Stomach smooth muscle (tissue), 2 donors: Measurements from ENCODE around the gene PPP2CA.
"Not testable (repeated sequence)": the region's sequence is repeated elsewhere in the genome, so short reads cannot be mapped to it uniquely, and the experiment has no call there.

Source experiments
- H3K27ac ChIP-seq: one replicate; pipeline ENCODE4 v1.7.0; 2013; ENCODE audit warnings: mild to moderate bottlenecking, low read length, inconsistent platforms
- H3K27me3 ChIP-seq, 2 donors: one replicate each; pipeline ENCODE4 v1.7.0; 2013; ENCODE audit warnings: low read length in 2 of 2; ENCODE audit not compliant: insufficient read depth in 2 of 2, control insufficient read depth in 1 of 2
- H3K36me3 ChIP-seq, 2 donors: one replicate each; pipeline ENCODE4 v1.7.0; 2013; ENCODE audit warnings: low read length in 2 of 2; ENCODE audit not compliant: control insufficient read depth in 2 of 2, insufficient read depth in 2 of 2
- H3K4me1 ChIP-seq: one replicate; pipeline ENCODE4 v1.7.0; 2013; ENCODE audit warnings: low read length; ENCODE audit not compliant: control insufficient read depth, insufficient read depth
- H3K4me3 ChIP-seq, 2 donors: one replicate each; pipeline ENCODE4 v1.7.0; 2013; ENCODE audit warnings: low read length in 2 of 2
- H3K9ac ChIP-seq, 2 donors: one replicate each; pipeline ENCODE4 v1.7.0; 2013; ENCODE audit warnings: low read length in 2 of 2, mild to moderate bottlenecking in 1 of 2
- H3K9me3 ChIP-seq, 2 donors: one replicate each; pipeline ENCODE4 v1.7.0; 2013; ENCODE audit warnings: low read length in 2 of 2; ENCODE audit not compliant: control insufficient read depth in 2 of 2
- donor health status: healthy.
- donor health status: Pancreatic carcinoma.

Gene PPP2CA

GRCh38 chr5:134225780-134226440, at the start of gene PPP2CA:
Gene PPP2CA, minus strand, starts transcription at chr5:134226073. Its CDS starts 212 bp downstream, at chr5:134225861.
- Histone ChIP-seq H3K27me3 (no peaks in the 10 kb centered on the region), H3K4me1 (peaks cover 8% of the 10 kb centered on the region), H3K36me3 (no peaks in the 10 kb centered on the region), H3K9ac (peak within 1 kb of the TSS; percentile 97 to 98), H3K9me3 (no peaks in the 10 kb centered on the region), H3K4me3 (peak within 1 kb of the TSS; percentile 93), H3K27ac (peak within 1 kb of the TSS; percentile 99)

GRCh38 chr5:134273642-134274395, 47.9 kb upstream of the PPP2CA start:
- no peak overlapping the region for H3K27ac ChIP-seq
- no peak overlapping the region for H3K4me3 ChIP-seq
- H3K9ac ChIP-seq: no peak overlapping the region
- no peaks in the 10 kb centered on the region for H3K9me3 ChIP-seq
- H3K4me1 ChIP-seq: no peaks in the 10 kb centered on the region
- H3K36me3 ChIP-seq: no peaks in the 10 kb centered on the region
- H3K27me3 ChIP-seq: no peaks in the 10 kb centered on the region

- Histone ChIP-seq H3K9ac (no peak overlapping the region), H3K4me3 (no peak overlapping the region), H3K4me1 (no peaks in the 10 kb centered on the region), H3K36me3 (no peaks in the 10 kb centered on the region), H3K9me3 (no peaks in the 10 kb centered on the region), H3K27me3 (no peaks in the 10 kb centered on the region), H3K27ac (no peak overlapping the region)
Measured at GRCh38 chr5:134271059-134271458, 45.2 kb upstream of the PPP2CA start.

GRCh38 chr5:134268919-134269318, 43.0 kb upstream of the PPP2CA start:
- H3K36me3 ChIP-seq: no peaks in the 10 kb centered on the region
- peaks cover 0 to 3% of the 10 kb centered on the region in 2 donors for H3K9me3 ChIP-seq
- no peak overlapping the region for H3K9ac ChIP-seq
- no peak overlapping the region for H3K4me3 ChIP-seq
- no peak overlapping the region for H3K27ac ChIP-seq
- no peaks in the 10 kb centered on the region for H3K27me3 ChIP-seq
- no peaks in the 10 kb centered on the region for H3K4me1 ChIP-seq

- H3K9ac ChIP-seq: no peak overlapping the region
- no peak overlapping the region for H3K4me3 ChIP-seq
- no peaks in the 10 kb centered on the region for H3K27me3 ChIP-seq
- H3K27ac ChIP-seq: no peak overlapping the region
- no peaks in the 10 kb centered on the region for H3K36me3 ChIP-seq
- no peaks in the 10 kb centered on the region for H3K4me1 ChIP-seq
- peaks cover 0 to 3% of the 10 kb centered on the region in 2 donors for H3K9me3 ChIP-seq
Measured at GRCh38 chr5:134268019-134268601, 42.2 kb upstream of the PPP2CA start.

- no peaks in the 10 kb centered on the region for H3K27me3 ChIP-seq
- no peaks in the 10 kb centered on the region for H3K4me1 ChIP-seq
- peaks cover 0 to 3% of the 10 kb centered on the region in 2 donors for H3K9me3 ChIP-seq
- H3K27ac ChIP-seq: no peak overlapping the region
- H3K9ac ChIP-seq: no peak overlapping the region
- H3K36me3 ChIP-seq: no peaks in the 10 kb centered on the region
- no peak overlapping the region for H3K4me3 ChIP-seq
Measured at GRCh38 chr5:134267366-134268018, 41.6 kb upstream of the PPP2CA start.

- no peak overlapping the region for H3K9ac ChIP-seq
- H3K4me1 ChIP-seq: no peaks in the 10 kb centered on the region
- no peaks in the 10 kb centered on the region for H3K27me3 ChIP-seq
- H3K36me3 ChIP-seq: no peaks in the 10 kb centered on the region
- H3K27ac ChIP-seq: no peak overlapping the region
- peaks cover 0 to 3% of the 10 kb centered on the region in 2 donors for H3K9me3 ChIP-seq
- H3K4me3 ChIP-seq: no peak overlapping the region
Measured at GRCh38 chr5:134263801-134264200, 37.9 kb upstream of the PPP2CA start.

GRCh38 chr5:134262629-134263028, 36.8 kb upstream of the PPP2CA start:
- not testable (repeated sequence) for H3K4me3 ChIP-seq, H3K27ac ChIP-seq, H3K9me3 ChIP-seq, H3K9ac ChIP-seq, H3K36me3 ChIP-seq, H3K27me3 ChIP-seq, H3K4me1 ChIP-seq

GRCh38 chr5:134258896-134259295, 33.0 kb upstream of the PPP2CA start:
- Histone ChIP-seq H3K9ac (no peak overlapping the region), H3K4me3 (no peak overlapping the region), H3K27ac (no peak overlapping the region), H3K9me3 (no peaks in the 10 kb centered on the region), H3K27me3 (no peaks in the 10 kb centered on the region), H3K36me3 (no peaks in the 10 kb centered on the region), H3K4me1 (no peaks in the 10 kb centered on the region)

- H3K4me3 ChIP-seq: no peak overlapping the region
Measured at GRCh38 chr5:134257176-134257575, 31.3 kb upstream of the PPP2CA start.

More at GRCh38 chr5:134257176-134257575, 31.3 kb upstream of the PPP2CA start:
- Histone ChIP-seq H3K4me1 (no peaks in the 10 kb centered on the region), H3K36me3 (no peaks in the 10 kb centered on the region), H3K9me3 (no peaks in the 10 kb centered on the region), H3K9ac (no peak overlapping the region), H3K27me3 (no peaks in the 10 kb centered on the region), H3K27ac (no peak overlapping the region)
